Glutamatergic neuron (in vitro differentiated cells): Measurements from ENCODE around the gene PDLIM1. TPM values are rescaled to one million over a fixed set of nuclear protein-coding genes. Genes with fewer than 3 reads are reported as not detected.

Source experiments
- DNase-seq: peaks from one replicate; pipeline ENCODE4 v3.0.0; 2022
- H3K27ac Mint-ChIP-seq: one replicate; pipeline ENCODE4 v1.8.0; 2020; ENCODE audit warnings: mild to moderate bottlenecking, mixed read lengths, inconsistent platforms; ENCODE audit not compliant: unreplicated experiment
- H3K27me3 Mint-ChIP-seq: one replicate; pipeline ENCODE4 v1.8.0; 2020; ENCODE audit warnings: mild to moderate bottlenecking, moderate library complexity, mixed read lengths, inconsistent platforms; ENCODE audit not compliant: unreplicated experiment
- H3K36me3 Mint-ChIP-seq: one replicate; pipeline ENCODE4 v1.8.0; 2020; ENCODE audit warnings: mild to moderate bottlenecking, mixed read lengths, inconsistent platforms; ENCODE audit not compliant: unreplicated experiment
- H3K4me1 Mint-ChIP-seq: one replicate; pipeline ENCODE4 v1.8.0; 2020; ENCODE audit warnings: mild to moderate bottlenecking, low read depth, mixed read lengths, inconsistent platforms; ENCODE audit not compliant: unreplicated experiment
- H3K4me3 Mint-ChIP-seq: one replicate; pipeline ENCODE4 v1.8.0; 2020; ENCODE audit warnings: mild to moderate bottlenecking, mixed read lengths, inconsistent platforms; ENCODE audit not compliant: unreplicated experiment
- H3K9me3 Mint-ChIP-seq: one replicate; pipeline ENCODE4 v1.8.0; 2020; ENCODE audit warnings: mild to moderate bottlenecking, moderate library complexity, mixed read lengths, inconsistent platforms; ENCODE audit not compliant: unreplicated experiment
- total RNA-seq: library from RNA; stranded (reverse); fragmentation: NEBNext Ultra II Directional; extraction: Animal tissue kit (Norgen Biotek cat#: 25700); gene quantifications from one replicate; pipeline ENCODE4 v1.2.1, GENCODE V29; 2021; ENCODE audit not compliant: unreplicated experiment
- TF ChIP-seq, protein P1 (sequence below): fragments of 200-600 bp; sonication (generic); IDR thresholded peaks from one replicate; pipeline ENCODE4 v1.5.0; 2021; ENCODE audit not compliant: partially characterized antibody, unreplicated experiment

Gene PDLIM1
- total RNA-seq, 1 donor from 2014 or later = 6.4 TPM

DNA sequence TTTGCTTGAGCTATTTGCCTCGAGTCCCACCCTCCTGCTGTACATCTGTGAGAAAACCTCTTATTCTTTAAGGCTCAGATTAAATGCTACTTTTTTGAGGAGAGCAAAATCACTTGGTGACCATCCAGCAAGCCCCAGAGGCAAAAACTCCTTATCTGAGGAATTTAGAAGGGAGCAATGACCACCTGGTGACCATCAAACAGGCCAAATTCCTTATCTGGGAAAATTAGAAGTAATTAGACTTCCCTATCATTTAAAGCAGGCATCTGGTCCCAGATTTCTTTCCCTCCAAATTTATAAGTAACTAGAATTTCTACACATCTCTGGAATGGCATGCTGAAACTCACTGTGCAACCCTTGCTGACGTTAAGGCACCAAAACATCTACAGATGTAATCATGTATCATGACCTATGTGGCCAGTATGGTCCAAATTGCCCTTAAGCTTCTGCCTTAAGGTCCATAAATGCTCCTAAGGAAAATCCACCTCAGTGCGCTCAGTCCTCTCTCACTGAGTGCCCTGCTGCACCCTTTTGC is 40.9 kb upstream of the PDLIM1 start:
- Mint-ChIP-seq H3K4me3 (no peak overlapping the region), H3K9me3 (peaks cover 4% of the 10 kb centered on the region), H3K36me3 (no peaks in the 10 kb centered on the region), H3K27ac (no peak overlapping the region), H3K4me1 (no peaks in the 10 kb centered on the region), H3K27me3 (peaks cover 6% of the 10 kb centered on the region)
- no peak for DNase-seq
- TF ChIP-seq, protein P1, sequence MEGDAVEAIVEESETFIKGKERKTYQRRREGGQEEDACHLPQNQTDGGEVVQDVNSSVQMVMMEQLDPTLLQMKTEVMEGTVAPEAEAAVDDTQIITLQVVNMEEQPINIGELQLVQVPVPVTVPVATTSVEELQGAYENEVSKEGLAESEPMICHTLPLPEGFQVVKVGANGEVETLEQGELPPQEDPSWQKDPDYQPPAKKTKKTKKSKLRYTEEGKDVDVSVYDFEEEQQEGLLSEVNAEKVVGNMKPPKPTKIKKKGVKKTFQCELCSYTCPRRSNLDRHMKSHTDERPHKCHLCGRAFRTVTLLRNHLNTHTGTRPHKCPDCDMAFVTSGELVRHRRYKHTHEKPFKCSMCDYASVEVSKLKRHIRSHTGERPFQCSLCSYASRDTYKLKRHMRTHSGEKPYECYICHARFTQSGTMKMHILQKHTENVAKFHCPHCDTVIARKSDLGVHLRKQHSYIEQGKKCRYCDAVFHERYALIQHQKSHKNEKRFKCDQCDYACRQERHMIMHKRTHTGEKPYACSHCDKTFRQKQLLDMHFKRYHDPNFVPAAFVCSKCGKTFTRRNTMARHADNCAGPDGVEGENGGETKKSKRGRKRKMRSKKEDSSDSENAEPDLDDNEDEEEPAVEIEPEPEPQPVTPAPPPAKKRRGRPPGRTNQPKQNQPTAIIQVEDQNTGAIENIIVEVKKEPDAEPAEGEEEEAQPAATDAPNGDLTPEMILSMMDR = no peak

DNA sequence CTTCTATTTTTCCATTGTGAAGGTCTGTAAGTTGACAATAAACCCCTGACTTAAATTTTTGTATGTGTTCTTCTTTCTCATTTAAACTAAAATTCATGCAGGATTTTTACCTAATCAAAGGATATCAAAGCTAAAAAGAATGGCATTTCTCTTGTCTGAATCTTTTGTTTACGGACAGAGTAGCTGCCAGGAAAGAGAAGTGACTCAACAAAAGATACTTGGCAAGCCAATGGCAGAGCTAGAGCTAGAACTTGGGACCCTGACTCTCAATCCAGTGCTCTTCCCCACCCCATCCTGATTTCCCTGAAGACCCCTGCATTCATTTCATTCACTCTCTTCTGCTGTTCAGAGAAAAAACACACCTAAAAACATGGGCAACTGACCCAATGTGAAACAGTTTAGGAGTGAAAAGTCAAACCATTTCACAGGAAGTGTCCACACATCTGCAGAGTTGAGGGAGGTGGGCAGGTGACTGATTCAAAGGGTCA is 40.2 kb upstream of the PDLIM1 start:
- Mint-ChIP-seq H3K9me3 (no peaks in the 10 kb centered on the region), H3K36me3 (peaks cover 3% of the 10 kb centered on the region), H3K27me3 (peaks cover 6% of the 10 kb centered on the region), H3K27ac (no peak overlapping the region), H3K4me3 (no peak overlapping the region), H3K4me1 (no peaks in the 10 kb centered on the region)
- TF ChIP-seq, protein P1 = no peak
- no peak for DNase-seq

DNA sequence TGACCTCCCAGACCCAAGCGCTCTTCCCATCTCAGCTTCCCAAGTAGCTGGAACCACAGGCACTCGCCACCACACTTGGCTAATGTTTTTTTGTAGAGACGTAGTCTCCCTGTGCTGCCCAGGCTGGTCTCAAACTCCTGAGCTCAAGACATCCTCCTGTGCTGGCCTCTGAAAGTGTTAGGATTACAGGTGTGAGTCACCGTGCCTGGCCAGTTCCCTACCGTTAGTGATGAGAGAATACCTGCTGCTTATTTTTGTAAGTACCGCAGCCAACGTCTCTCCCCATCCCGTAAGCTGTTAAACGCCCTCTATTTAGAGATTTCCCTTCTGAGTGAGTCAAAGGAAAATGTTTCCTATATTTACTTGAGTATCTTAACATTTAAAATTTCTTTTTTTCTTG is 38.5 kb upstream of the PDLIM1 start:
- Mint-ChIP-seq H3K9me3 (peaks cover 1% of the 10 kb centered on the region), H3K4me3 (no peak overlapping the region), H3K4me1 (no peaks in the 10 kb centered on the region), H3K27me3 (peaks cover 6% of the 10 kb centered on the region), H3K27ac (no peak overlapping the region), H3K36me3 (peaks cover 4% of the 10 kb centered on the region)
- TF ChIP-seq, protein P1 = no peak
- DNase-seq = no peak

DNA sequence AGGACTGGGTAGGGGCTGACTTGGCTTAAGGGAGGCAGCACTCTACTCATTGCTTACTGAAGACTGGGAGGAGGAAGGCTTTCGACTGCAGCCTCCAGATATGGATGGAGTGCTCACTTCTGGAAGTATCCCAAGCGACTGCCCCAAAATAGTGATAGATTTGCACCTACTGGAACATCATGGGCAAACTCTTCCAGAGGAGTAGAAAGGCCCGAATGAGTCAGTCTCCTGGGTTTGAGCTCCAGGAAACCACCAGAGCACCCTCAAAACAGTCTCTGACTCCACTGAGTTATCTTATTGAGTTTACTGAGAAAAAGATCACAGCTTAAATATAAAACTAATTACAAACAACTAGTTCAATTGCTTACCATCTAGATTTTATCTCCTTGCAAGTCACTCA is 37.2 kb upstream of the PDLIM1 start:
- TF ChIP-seq, protein P1 = no peak
- Mint-ChIP-seq H3K27me3 (peaks cover 6% of the 10 kb centered on the region), H3K36me3 (peaks cover 4% of the 10 kb centered on the region), H3K27ac (no peak overlapping the region), H3K4me3 (no peak overlapping the region), H3K4me1 (no peaks in the 10 kb centered on the region), H3K9me3 (peaks cover 2% of the 10 kb centered on the region)
- no peak for DNase-seq

DNA sequence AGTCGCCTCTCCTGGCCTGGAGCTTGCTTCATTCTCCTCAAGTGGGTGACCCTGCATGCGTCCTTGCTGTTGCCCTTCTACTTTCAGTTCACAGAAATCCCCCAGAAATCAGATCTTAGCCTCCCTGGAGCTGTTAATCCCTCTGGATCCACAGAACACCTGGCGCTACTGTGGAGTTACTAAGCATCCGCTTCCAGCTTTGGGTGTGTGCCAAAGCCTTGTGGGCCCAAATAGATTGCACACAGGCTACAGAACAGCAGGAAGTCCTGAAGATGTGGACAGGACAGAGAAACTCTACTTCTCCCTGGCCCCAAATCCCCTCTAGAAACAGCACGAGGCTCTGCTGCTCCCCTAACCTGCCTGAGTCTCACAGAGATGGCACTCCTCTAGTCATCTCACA is 36.6 kb upstream of the PDLIM1 start:
- no peak overlapping the region for H3K27ac Mint-ChIP-seq
- DNase-seq = no peak
- peaks cover 3% of the 10 kb centered on the region for H3K27me3 Mint-ChIP-seq
- H3K4me3 Mint-ChIP-seq = no peak overlapping the region
- TF ChIP-seq, protein P1 = no peak
- H3K9me3 Mint-ChIP-seq = peaks cover 2% of the 10 kb centered on the region
- peaks cover 4% of the 10 kb centered on the region for H3K36me3 Mint-ChIP-seq
- H3K4me1 Mint-ChIP-seq = no peaks in the 10 kb centered on the region
